Sigmoid colon (tissue), 4 donors: ENCODE data around the gene NIPAL3.

Experiments used
- EP300 ChIP-seq, 4 donors: sonication (generic); formaldehyde crosslinking; IDR thresholded peaks; one replicate each; pipeline ENCODE4 v1.6.1; 2017; ENCODE audit warnings: antibody characterized with exemption in 4 of 4
- POLR2A ChIP-seq, 2 donors: fragments of 450-650 bp; IDR thresholded peaks; one replicate each; pipeline ENCODE4 v1.6.1; 2016; ENCODE audit warnings: antibody characterized with exemption in 2 of 2, mild to moderate bottlenecking in 2 of 2, moderate library complexity in 2 of 2
- POLR2AphosphoS5 ChIP-seq, 4 donors: sonication (generic); formaldehyde crosslinking; IDR thresholded peaks; one replicate each; pipeline ENCODE4 v1.6.1; 2017; ENCODE audit warnings: antibody characterized with exemption in 4 of 4
- TF ChIP-seq, protein P1 (sequence below), 4 experiments: fragments of 450-650 bp in 3 of 4; fragments of 200-600 bp in 1 of 4; IDR thresholded peaks; one replicate each; pipeline ENCODE4 v1.5.1; 2016 to 2019; ENCODE audit warnings: antibody characterized with exemption in 4 of 4, mild to moderate bottlenecking in 3 of 4, moderate library complexity in 2 of 4

DNA sequence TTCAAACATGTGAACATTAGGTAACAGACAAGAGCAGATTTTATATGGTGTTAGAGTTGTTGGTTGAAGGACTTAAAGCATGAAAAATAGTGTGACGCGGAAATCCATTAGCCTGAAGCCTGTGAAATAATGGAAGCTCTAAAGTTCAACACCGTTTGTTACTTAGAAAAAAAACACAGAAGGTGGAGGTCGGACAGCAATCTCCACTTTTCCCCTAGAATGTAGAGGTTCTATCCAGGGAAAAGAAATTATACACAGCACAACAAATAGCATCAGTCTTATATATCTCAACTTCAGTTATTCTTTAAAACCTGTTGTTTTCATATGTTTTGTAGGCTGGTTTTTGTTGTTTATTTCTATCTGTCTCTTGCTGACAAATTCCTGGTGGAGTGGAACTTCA lies 89.0 kb downstream of the NIPAL3 start:
- TF ChIP-seq, protein P1, sequence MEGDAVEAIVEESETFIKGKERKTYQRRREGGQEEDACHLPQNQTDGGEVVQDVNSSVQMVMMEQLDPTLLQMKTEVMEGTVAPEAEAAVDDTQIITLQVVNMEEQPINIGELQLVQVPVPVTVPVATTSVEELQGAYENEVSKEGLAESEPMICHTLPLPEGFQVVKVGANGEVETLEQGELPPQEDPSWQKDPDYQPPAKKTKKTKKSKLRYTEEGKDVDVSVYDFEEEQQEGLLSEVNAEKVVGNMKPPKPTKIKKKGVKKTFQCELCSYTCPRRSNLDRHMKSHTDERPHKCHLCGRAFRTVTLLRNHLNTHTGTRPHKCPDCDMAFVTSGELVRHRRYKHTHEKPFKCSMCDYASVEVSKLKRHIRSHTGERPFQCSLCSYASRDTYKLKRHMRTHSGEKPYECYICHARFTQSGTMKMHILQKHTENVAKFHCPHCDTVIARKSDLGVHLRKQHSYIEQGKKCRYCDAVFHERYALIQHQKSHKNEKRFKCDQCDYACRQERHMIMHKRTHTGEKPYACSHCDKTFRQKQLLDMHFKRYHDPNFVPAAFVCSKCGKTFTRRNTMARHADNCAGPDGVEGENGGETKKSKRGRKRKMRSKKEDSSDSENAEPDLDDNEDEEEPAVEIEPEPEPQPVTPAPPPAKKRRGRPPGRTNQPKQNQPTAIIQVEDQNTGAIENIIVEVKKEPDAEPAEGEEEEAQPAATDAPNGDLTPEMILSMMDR (IDR thresholded peaks at IDR 0.05) = no peak
- TF ChIP-seq POLR2A (IDR thresholded peaks at IDR 0.05) (no peak), EP300 (IDR thresholded peaks at IDR 0.05) (no peak), POLR2AphosphoS5 (IDR thresholded peaks at IDR 0.05) (no peak)
